Stomach smooth muscle (tissue), 2 donors: ENCODE data around the gene ICA1.

ENCODE experiments used
- H3K27ac ChIP-seq: one replicate; pipeline ENCODE4 v1.7.0; 2013; ENCODE audit warnings: mild to moderate bottlenecking, low read length, inconsistent platforms
- H3K27me3 ChIP-seq, 2 donors: one replicate each; pipeline ENCODE4 v1.7.0; 2013; ENCODE audit warnings: low read length in 2 of 2; ENCODE audit not compliant: insufficient read depth in 2 of 2, control insufficient read depth in 1 of 2
- H3K36me3 ChIP-seq, 2 donors: one replicate each; pipeline ENCODE4 v1.7.0; 2013; ENCODE audit warnings: low read length in 2 of 2; ENCODE audit not compliant: control insufficient read depth in 2 of 2, insufficient read depth in 2 of 2
- H3K4me1 ChIP-seq: one replicate; pipeline ENCODE4 v1.7.0; 2013; ENCODE audit warnings: low read length; ENCODE audit not compliant: control insufficient read depth, insufficient read depth
- H3K4me3 ChIP-seq, 2 donors: one replicate each; pipeline ENCODE4 v1.7.0; 2013; ENCODE audit warnings: low read length in 2 of 2
- H3K9ac ChIP-seq, 2 donors: one replicate each; pipeline ENCODE4 v1.7.0; 2013; ENCODE audit warnings: low read length in 2 of 2, mild to moderate bottlenecking in 1 of 2
- H3K9me3 ChIP-seq, 2 donors: one replicate each; pipeline ENCODE4 v1.7.0; 2013; ENCODE audit warnings: low read length in 2 of 2; ENCODE audit not compliant: control insufficient read depth in 2 of 2
- donor health status: healthy.
- donor health status: Pancreatic carcinoma.

ICA1 gene

GRCh38 chr7:8227261-8227660, 34.7 kb downstream of the ICA1 start:
- Histone ChIP-seq H3K4me1 (no peaks in the 10 kb centered on the region), H3K9me3 (no peaks in the 10 kb centered on the region), H3K27me3 (no peaks in the 10 kb centered on the region), H3K4me3 (no peak overlapping the region), H3K9ac (no peak overlapping the region), H3K27ac (no peak overlapping the region), H3K36me3 (no peaks in the 10 kb centered on the region)

DNA sequence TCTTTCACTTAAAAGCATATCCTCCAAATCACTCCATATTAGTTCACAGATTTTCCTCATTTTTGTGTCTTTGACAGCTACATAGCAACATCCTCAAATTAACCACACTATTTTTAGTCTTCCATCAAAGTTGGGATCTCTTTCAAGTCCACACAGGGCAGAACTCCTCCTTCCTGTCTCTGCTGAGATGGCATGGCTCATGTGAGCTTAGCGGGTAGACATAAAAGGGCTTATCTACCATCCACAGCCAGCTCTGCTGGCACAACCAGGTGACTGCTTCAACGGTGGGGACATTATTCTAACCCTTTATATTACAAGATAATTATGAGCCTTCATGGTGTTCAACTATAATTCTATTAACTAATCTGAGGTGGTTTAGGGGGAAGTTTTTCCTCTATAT, 35.5 kb downstream of the ICA1 start:
- H3K27ac ChIP-seq, result no peak overlapping the region
- no peaks in the 10 kb centered on the region for H3K9me3 ChIP-seq
- no peaks in the 10 kb centered on the region for H3K36me3 ChIP-seq
- no peak overlapping the region for H3K9ac ChIP-seq
- no peaks in the 10 kb centered on the region for H3K4me1 ChIP-seq
- no peak overlapping the region for H3K4me3 ChIP-seq
- no peaks in the 10 kb centered on the region for H3K27me3 ChIP-seq

DNA sequence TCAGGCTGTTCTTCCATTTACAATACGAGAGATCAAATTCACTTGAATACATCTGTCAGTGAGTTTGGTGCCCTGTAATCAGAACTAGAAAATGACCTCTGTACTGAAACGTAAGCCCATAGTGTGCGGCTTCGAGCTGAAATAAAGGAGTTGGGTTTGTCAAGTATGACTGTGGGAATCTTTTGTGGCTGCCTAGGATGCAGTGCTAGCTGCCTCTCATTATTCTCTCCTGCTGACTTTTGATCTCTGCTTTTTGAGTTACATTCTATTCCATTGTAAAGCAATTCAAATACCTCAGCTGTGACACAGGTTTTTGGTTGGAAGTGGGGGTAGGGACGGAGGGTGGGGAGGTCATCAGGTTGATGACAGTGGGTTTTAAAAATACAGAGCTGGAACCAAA, 40.4 kb downstream of the ICA1 start:
- Histone ChIP-seq H3K27me3 (no peaks in the 10 kb centered on the region), H3K4me3 (no peak overlapping the region), H3K9me3 (no peaks in the 10 kb centered on the region), H3K4me1 (no peaks in the 10 kb centered on the region), H3K9ac (no peak overlapping the region), H3K36me3 (no peaks in the 10 kb centered on the region), H3K27ac (no peak overlapping the region)

DNA sequence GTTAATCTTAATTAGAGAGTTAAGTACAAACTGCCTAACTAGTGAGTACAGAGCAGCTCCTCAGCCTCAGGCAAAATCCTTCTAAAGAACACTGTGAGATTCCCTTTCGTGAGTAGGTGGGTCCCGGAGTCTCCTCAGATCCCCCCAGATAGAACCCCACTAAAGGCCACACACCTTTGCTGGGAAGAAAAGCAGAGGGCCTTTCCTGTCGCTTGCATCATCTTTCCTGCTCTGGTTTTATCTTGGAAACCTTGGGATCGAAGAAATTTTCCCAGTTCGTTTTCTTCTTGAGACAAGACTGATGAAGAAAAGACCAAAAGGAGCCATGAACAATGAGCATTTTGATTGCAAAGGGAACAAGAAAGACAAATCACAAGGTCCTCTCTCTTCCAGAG, 40.9 kb downstream of the ICA1 start:
- H3K36me3 ChIP-seq, result no peaks in the 10 kb centered on the region

GRCh38 chr7:8220376-8221100, 41.4 kb downstream of the ICA1 start:
- no peaks in the 10 kb centered on the region for H3K27me3 ChIP-seq
- no peak overlapping the region for H3K9ac ChIP-seq
- H3K27ac ChIP-seq, result no peak overlapping the region
- no peaks in the 10 kb centered on the region for H3K36me3 ChIP-seq
- H3K9me3 ChIP-seq, result no peaks in the 10 kb centered on the region
- H3K4me1 ChIP-seq, result peaks cover 6% of the 10 kb centered on the region
- no peak overlapping the region for H3K4me3 ChIP-seq

More for the DNA sequence above, 40.9 kb downstream of the ICA1 start:
- no peak overlapping the region for H3K4me3 ChIP-seq
- no peaks in the 10 kb centered on the region for H3K27me3 ChIP-seq
- no peak overlapping the region for H3K9ac ChIP-seq
- no peak overlapping the region for H3K27ac ChIP-seq
- no peaks in the 10 kb centered on the region for H3K9me3 ChIP-seq
- H3K4me1 ChIP-seq, result peaks cover under 1% of the 10 kb centered on the region

GRCh38 chr7:8217200-8218068, 44.5 kb downstream of the ICA1 start:
- H3K4me3 ChIP-seq, result no peak overlapping the region
- no peak overlapping the region for H3K9ac ChIP-seq
- H3K27ac ChIP-seq, result no peak overlapping the region
- H3K4me1 ChIP-seq, result peaks cover 34% of the 10 kb centered on the region
- no peaks in the 10 kb centered on the region for H3K9me3 ChIP-seq
- no peaks in the 10 kb centered on the region for H3K36me3 ChIP-seq
- H3K27me3 ChIP-seq, result no peaks in the 10 kb centered on the region

GRCh38 chr7:8216334-8216690, 45.7 kb downstream of the ICA1 start:
- Histone ChIP-seq H3K27ac (peak overlapping the region; percentile 95), H3K36me3 (no peaks in the 10 kb centered on the region), H3K9ac (no peak overlapping the region), H3K4me3 (no peak overlapping the region), H3K9me3 (no peaks in the 10 kb centered on the region), H3K4me1 (peaks cover 45% of the 10 kb centered on the region), H3K27me3 (no peaks in the 10 kb centered on the region)

- Histone ChIP-seq H3K9me3 (no peaks in the 10 kb centered on the region), H3K4me3 (no peak overlapping the region), H3K4me1 (peaks cover 50% of the 10 kb centered on the region), H3K27ac (peak overlapping the region; percentile 95), H3K36me3 (no peaks in the 10 kb centered on the region), H3K9ac (no peak overlapping the region), H3K27me3 (no peaks in the 10 kb centered on the region)
Measured at GRCh38 chr7:8215648-8216333, 46.2 kb downstream of the ICA1 start.

DNA sequence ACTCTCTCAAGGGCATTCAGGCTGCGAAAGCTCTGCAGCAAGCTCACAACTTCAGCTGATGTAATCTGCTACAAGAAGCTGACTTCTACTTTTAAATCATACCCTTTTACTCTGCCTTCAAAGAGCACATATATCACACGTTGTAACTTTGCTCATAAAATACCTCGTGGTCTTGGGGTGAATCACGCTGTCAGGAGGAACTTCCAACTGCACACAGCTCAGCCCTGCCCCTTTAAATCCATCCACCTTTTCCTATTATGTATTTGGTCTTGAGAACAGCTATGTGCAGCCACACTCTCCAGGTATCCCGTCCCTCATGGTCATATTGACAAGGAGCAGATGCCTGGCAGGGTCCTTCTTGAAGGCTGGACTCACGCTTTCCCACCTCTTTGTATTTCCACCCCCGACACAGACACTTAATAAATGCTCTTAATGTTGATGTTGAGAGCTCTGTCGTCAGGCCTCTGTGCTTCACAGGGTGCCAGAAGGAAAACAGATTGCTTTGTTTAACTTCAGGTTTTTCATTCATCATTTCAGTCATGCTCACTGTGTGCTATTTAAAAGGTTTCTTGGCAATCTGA, 47.6 kb downstream of the ICA1 start:
- Histone ChIP-seq H3K9ac (peak overlapping the region in 1 of 2 donors; percentile 55), H3K27ac (peak overlapping the region; percentile 95), H3K9me3 (no peaks in the 10 kb centered on the region), H3K4me3 (peak overlapping the region; percentile 26 to 59), H3K36me3 (no peaks in the 10 kb centered on the region), H3K4me1 (peaks cover 53% of the 10 kb centered on the region), H3K27me3 (no peaks in the 10 kb centered on the region)

DNA sequence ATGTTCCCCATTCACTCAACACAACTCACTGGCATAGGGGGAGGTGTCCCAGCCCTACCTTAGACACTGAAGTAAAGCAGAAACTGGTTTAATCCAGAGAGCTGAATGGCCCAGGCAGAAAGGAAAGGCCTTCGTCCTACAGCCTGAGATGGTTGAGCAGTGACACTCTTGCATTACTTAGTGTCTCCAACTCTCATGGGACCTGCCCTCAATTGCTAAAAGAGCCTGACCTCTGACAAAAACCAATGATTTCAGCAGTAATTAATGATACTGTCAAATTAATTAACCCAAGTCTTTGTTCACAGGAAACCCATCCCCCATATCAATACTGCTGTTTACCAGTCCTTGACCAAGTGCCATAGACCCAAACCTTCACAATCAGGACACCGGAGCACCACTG, 48.6 kb downstream of the ICA1 start:
- Histone ChIP-seq H3K4me3 (peak overlapping the region in 1 of 2 donors; percentile 59), H3K4me1 (peaks cover 53% of the 10 kb centered on the region), H3K27me3 (no peaks in the 10 kb centered on the region), H3K9me3 (no peaks in the 10 kb centered on the region), H3K36me3 (no peaks in the 10 kb centered on the region), H3K9ac (no peak overlapping the region), H3K27ac (peak overlapping the region; percentile 95)
